Urothelium cell line (cell line): Measurements from ENCODE around the gene SNRNP48.

Source experiments
- DNase-seq: peaks from one replicate; pipeline ENCODE4 v3.0.0; 2011; ENCODE audit warnings: low spot score, mixed read lengths
- FAIRE-seq: peaks from 2 replicates; lab custom pipeline; 2011; peaks lifted over from hg19 to GRCh38; lab: Jason Lieb, UNC

Gene SNRNP48

GRCh38 chr6:7640607-7641577 is 50.9 kb downstream of the SNRNP48 start:
- DNase-seq (peak; percentile 73), FAIRE-seq (no peak)

GRCh38 chr6:7642791-7643190 is 52.8 kb downstream of the SNRNP48 start:
- DNase-seq (no peak), FAIRE-seq (no peak)

- DNase-seq (no peak), FAIRE-seq (no peak)
Measured at GRCh38 chr6:7644417-7644816, 54.4 kb downstream of the SNRNP48 start.

- DNase-seq, result no peak
- no peak for FAIRE-seq
Measured at GRCh38 chr6:7646394-7646793, 56.4 kb downstream of the SNRNP48 start.

GRCh38 chr6:7647504-7647903 is 57.5 kb downstream of the SNRNP48 start:
- FAIRE-seq (no peak), DNase-seq (no peak)

- DNase-seq (no peak), FAIRE-seq (no peak)
Measured at GRCh38 chr6:7649037-7649810, 59.2 kb downstream of the SNRNP48 start.

GRCh38 chr6:7650878-7651277 is 60.9 kb downstream of the SNRNP48 start:
- FAIRE-seq (no peak), DNase-seq (no peak)

GRCh38 chr6:7652957-7653356 is 63.0 kb downstream of the SNRNP48 start:
- DNase-seq (no peak), FAIRE-seq (no peak)

GRCh38 chr6:7656355-7656754 is 66.4 kb downstream of the SNRNP48 start:
- FAIRE-seq, result no peak

GRCh38 chr6:7658543-7658942 is 68.5 kb downstream of the SNRNP48 start:
- FAIRE-seq (no peak), DNase-seq (no peak)

More at GRCh38 chr6:7656355-7656754, 66.4 kb downstream of the SNRNP48 start:
- DNase-seq, result no peak

- FAIRE-seq, result no peak
- no peak for DNase-seq
Measured at GRCh38 chr6:7661364-7661763, 71.4 kb downstream of the SNRNP48 start.
